ENCODE measurements around the gene PTDSS2.
"Not testable (repeated sequence)": the region's sequence is repeated elsewhere in the genome, so short reads cannot be mapped to it uniquely, and the experiment has no call there.

The PTDSS2 gene

DNA sequence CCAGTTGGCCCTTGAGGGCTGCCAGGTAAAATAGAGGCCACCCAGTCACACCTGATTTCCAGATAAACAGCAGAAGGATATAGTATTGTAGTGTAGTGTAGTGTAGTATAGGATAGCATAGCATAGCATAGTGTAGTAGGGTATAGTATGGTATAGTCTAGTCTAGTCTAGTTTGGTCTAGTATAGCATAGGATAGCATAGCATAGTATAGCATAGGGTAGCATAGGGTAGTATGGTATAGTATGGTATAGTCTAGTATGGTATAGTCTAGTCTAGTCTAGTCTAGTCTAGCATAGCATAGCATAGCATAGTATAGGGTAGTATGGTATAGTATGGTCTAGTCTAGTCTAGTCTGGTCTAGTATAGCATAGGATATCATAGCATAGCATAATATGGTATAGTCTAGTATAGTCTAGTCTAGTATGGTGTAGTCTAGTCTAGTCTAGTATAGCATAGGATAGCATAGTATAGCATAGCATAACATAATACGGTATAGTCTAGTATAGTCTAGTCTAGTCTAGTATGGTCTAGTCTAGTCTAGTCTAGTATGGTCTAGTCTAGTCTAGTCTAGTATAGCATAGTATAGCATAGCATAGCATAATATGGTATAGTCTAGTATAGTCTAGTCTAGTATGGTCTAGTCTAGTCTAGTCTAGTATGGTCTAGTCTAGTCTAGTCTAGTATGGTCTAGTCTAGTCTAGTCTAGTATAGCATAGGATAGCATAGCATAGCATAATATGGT lies 14.9 kb upstream of the PTDSS2 start:
- H3K36me3 Mint-ChIP-seq (ENCODE audit: low read depth); H3K9me3 Mint-ChIP-seq; H3K27me3 Mint-ChIP-seq; H3K27ac Mint-ChIP-seq; H3K4me3 Mint-ChIP-seq: not testable (repeated sequence)
- peaks cover 16% of the 10 kb centered on the region for H3K4me1 Mint-ChIP-seq (ENCODE audit: low read depth)

DNA sequence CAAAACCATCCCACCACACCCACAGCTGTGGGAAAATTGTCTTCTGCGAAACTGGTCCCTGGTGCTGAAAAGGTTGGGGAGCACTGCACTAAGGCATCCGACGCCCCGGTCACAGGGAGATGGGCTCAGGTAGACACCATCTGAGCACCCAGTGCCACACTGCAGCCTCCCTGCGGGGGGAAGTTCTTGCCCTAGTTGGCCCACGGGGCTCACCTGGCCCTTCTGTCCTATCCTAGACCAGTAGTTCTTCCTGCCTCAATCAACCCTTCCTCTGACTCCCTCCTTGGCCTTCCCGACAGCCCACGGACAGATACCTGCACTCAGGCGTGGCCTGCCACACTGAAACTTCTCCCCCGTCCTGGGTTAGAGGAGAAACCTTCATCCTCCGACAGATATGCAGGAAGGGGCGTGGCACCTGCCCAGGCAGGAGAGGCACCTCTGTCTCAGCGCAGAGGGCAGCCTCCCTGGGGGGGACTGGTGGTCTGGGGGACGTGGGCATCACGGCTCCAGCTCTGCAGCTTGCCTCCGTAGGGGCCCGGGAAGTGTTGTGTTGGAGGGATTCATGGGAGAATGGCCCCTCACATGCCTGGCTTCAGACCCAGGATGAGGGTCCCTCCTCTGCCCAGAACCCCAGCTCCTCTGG lies 12.7 kb upstream of the PTDSS2 start:
- Mint-ChIP-seq H3K27me3 (no peaks in the 10 kb centered on the region), H3K4me1 (ENCODE audit: low read depth) (peaks cover 25% of the 10 kb centered on the region), H3K9me3 (no peaks in the 10 kb centered on the region), H3K27ac (no peak overlapping the region), H3K4me3 (no peak overlapping the region), H3K36me3 (ENCODE audit: low read depth) (no peaks in the 10 kb centered on the region)

DNA sequence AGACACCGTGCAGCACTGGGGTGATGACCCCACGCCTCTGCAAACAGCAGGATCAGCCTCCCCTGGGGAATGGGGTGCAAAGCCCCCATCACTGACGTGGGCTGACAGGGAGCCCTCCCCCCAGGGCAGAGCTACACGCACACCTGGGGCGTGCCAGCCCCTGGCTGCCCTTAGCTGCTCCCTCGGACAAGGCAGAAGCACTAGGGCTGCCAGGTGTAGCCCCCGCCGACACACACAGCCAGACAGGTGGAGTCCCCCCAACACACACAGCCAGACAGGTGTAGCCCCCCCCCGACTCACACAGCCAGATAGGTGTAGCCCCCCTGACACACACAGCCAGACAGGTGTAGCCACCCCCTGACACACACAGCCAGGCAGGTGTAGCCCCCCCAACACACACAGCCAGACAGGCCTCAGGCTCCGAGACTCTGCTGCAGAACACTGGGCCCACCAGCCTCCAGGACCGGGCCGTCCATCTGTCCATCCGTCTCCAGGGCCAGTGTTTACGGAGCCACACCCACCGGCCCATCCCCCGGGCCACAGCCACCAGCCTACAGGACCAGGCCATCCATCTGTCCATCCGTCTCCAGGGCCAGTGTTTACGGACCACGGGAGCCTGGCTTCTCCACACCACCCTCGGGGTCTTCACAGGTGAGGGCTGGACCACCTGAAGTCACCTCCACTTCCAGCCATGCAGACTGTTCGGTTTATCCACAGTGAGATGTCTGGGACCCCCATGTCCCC lies 11.8 kb upstream of the PTDSS2 start:
- Mint-ChIP-seq H3K4me1 (ENCODE audit: low read depth) (peaks cover 25% of the 10 kb centered on the region), H3K9me3 (no peaks in the 10 kb centered on the region), H3K27me3 (no peaks in the 10 kb centered on the region), H3K4me3 (no peak overlapping the region), H3K27ac (no peak overlapping the region), H3K36me3 (ENCODE audit: low read depth) (no peaks in the 10 kb centered on the region)

DNA sequence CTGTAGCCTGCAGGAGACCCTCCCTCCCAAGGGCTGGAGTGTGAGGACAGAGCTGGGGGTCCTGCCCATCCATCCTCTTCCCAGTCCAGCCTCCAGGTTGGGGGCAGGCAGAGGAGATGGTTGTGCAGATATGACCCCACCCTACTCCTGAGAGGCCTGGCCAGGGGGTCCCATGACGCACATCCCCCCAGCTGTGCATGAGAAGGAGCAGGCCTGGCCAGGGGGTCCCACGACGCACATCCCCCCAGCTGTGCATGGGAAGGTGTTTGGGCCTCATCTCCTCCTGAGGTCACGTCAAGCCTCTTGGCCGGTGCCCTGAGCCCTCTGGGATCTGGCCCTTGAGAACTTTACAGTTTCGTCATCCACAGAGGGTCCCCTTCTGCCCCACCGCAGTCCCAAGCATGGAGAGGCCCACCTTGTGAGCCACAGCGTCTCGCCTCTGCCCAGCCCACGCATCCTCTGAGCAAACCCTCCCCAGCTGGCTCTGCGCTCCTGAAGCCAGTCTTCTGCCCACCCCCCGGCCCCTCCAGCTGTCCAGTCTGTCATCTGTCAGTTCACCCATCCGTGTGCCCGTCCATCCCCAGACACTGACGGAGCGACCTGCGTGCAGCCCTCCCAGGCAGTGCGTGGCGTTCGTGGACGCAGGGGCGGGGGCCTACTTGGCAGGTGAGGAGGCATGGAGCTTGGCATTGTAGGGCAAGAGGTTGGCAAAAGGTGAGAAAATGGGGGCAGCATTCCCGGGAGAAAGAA lies 10.6 kb upstream of the PTDSS2 start:
- H3K4me3 Mint-ChIP-seq, result no peak overlapping the region
- H3K27ac Mint-ChIP-seq, result no peak overlapping the region
- peaks cover 25% of the 10 kb centered on the region for H3K4me1 Mint-ChIP-seq (ENCODE audit: low read depth)
- no peaks in the 10 kb centered on the region for H3K27me3 Mint-ChIP-seq
- no peaks in the 10 kb centered on the region for H3K9me3 Mint-ChIP-seq
- H3K36me3 Mint-ChIP-seq (ENCODE audit: low read depth), result no peaks in the 10 kb centered on the region

DNA sequence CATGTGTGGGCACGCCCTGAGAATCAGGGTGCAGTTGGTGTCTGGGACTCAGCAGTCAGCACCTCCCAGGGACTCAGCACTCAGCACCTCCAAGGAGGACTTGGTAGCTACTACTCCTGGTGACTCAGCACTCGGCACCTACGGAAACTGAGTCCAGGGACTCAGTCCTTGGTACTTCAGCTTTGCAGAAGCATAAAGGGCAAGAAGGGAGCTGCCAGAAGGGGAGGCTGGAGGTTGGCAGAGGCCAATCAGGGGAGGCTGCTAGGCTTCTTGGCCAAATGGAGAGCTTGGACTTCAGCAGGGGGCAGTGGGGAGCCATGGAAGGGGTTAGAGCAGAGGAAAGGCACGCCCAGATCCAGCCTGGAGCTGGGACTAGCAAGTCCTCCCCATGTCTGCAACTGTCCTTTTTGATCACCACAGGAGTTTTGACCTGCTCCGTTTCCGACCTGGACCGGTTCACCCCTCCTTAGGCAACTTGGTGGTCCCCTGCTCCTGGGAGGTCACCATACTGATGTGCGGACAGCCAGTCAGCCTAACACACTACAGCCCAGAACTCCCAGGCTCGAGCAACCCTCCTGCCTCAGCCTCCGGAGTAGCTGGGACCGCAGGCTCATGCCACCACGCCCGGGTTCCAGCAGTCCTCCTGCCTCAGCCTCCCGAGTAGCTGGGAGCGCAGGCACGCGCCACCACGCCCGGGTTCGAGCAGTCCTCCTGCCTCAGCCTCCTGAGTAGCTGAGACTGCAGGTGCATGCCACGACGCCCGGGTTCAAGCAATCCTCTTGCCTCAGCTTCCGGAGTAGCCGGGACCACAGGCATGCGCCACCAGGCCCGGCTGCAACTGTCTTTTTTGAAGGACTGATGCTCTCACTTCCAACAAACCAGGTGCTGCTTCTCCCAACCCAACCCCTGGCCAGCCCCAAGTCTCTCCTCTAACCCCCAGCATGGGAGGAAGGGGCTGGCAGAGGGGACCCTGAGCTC lies 9.7 kb upstream of the PTDSS2 start:
- Mint-ChIP-seq H3K36me3 (ENCODE audit: low read depth) (no peaks in the 10 kb centered on the region), H3K9me3 (no peaks in the 10 kb centered on the region), H3K4me1 (ENCODE audit: low read depth) (peaks cover 25% of the 10 kb centered on the region), H3K27me3 (no peaks in the 10 kb centered on the region), H3K4me3 (peak overlapping the region; percentile 70), H3K27ac (no peak overlapping the region)

DNA sequence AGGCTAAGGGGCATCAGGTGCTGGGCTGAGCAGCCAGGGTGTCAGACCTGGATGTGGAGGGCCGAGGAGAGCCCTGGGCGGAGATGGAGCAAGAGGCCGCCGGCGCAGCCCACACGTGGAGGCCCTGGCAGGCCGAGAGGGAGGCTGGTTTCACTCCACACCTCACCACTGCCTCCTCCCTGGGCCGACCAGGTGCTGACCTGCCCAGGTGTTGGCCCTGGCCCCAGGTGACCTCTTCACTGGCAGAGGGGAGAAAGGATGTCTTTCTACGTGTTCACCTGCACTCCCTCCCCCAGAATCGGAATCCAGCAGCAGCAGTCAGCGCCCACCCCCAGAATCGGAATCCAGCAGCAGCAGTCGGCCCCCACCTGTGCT lies 9.0 kb upstream of the PTDSS2 start:
- peaks cover 25% of the 10 kb centered on the region for H3K4me1 Mint-ChIP-seq (ENCODE audit: low read depth)
- peak overlapping the region; percentile 70 for H3K4me3 Mint-ChIP-seq
- no peaks in the 10 kb centered on the region for H3K27me3 Mint-ChIP-seq
- H3K9me3 Mint-ChIP-seq, result no peaks in the 10 kb centered on the region
- H3K27ac Mint-ChIP-seq, result no peak overlapping the region
- H3K36me3 Mint-ChIP-seq (ENCODE audit: low read depth), result no peaks in the 10 kb centered on the region

DNA sequence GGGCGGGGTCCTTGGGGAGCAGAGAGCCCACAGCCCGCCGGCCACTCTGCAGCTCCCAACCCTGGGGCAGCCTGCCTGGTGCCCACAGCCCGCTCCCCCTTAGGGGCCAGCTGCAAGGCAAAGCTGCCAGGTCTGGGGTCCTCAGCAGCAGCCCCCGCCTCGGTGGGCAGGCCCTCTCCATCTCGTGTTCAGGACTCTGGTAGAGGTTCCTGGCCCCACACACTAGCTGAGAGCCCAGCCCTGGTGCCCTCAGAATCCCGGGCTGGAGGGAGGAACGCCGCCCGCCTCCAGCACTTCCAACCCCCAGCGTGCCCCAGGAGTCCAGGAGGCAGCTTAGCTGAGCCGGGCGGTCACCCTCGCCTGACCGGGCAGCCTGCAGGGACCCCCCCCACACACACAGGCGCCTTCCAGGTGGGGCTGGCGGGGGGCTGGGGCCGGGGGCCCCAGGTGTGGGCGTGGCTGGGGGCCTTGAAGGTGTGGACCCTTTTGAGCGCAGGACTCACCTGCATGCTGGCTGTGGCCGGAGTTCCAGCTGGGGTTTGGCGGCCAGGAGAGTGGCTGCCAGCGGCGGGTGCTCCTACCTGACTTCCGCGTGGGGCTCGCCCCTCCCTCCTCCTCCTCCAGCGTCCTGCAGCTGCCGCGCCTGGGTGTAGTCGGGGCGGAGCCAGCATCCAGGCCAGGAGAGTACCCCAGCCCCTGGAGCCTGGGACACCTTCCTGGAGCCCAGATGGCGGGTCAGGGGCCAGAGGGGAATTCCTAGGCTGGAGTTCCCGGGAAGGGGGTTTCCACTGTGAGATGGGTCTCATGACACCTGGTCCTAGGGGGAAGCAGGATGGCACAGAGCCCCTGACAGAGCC lies 8.4 kb upstream of the PTDSS2 start, which contains the start of gene ANO9:
TSS of gene ANO9 (minus strand) at position 594 of the 857 bp plus-strand sequence. CDS start at position 509, 85 bp downstream.
- Mint-ChIP-seq H3K4me1 (ENCODE audit: low read depth) (peaks cover 25% of the 10 kb centered on the region), H3K36me3 (ENCODE audit: low read depth) (no peaks in the 10 kb centered on the region), H3K4me3 (peak within 1 kb of the TSS; percentile 70), H3K27ac (no peak within 1 kb of the TSS), H3K27me3 (no peaks in the 10 kb centered on the region), H3K9me3 (no peaks in the 10 kb centered on the region)

DNA sequence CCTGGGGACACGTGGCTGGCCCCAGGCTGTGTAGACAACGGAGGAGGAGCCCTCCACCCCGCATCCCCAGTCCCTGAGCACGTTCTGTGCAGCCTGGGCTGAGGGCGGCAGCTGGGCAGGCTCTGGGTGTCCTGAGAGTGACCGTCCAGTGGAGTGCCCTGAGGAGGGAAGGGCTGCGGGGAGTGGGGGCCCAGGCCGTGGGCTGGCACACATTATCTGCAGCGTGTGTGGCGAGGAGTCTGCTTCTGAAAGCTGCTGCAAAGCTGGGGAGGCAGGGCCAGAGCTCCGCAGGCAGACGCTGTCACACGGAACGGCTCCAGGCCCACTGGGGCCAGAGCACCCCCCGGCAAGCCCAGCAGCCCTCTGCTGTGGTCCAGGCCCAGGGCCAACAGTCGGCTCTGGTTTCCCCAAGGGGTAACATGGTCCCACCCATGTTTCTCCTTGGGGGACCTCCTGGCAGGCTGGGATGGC lies 7.4 kb upstream of the PTDSS2 start:
- H3K9me3 Mint-ChIP-seq, result no peaks in the 10 kb centered on the region
- H3K36me3 Mint-ChIP-seq (ENCODE audit: low read depth), result no peaks in the 10 kb centered on the region
- no peaks in the 10 kb centered on the region for H3K27me3 Mint-ChIP-seq
- no peak overlapping the region for H3K4me3 Mint-ChIP-seq
- H3K27ac Mint-ChIP-seq, result no peak overlapping the region
- H3K4me1 Mint-ChIP-seq (ENCODE audit: low read depth), result peaks cover 20% of the 10 kb centered on the region

DNA sequence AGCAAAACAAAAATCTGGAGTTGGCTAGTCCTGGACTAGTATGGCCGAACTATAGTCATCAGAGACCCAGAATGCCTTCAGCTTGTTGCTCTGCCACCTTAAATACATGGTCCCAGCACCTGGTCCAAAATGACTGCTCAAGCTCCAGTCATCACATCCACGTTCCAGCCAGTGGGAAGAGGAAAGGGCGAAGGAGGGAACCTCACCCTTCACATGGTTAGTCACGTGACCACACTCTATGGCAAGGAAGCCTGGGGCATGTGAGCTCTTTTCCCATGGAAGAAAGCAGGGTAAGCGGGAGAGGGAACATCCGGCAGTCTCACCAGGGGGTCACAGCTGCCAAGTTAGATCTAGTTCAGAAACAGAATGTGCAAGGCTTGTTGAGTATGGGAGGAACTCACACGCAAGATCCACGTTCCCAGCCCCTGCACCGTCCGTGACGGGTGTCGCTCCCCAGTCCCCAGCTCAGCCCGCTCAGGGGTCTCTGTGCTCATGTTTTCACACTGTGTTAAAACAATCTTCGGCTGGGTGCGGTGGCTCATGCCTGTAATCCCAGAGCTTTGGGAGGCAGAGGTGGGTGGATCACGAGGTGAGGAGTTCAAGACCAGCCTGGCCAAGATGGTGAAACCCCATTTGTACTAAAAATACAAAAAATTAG lies 6.4 kb upstream of the PTDSS2 start:
- no peaks in the 10 kb centered on the region for H3K36me3 Mint-ChIP-seq (ENCODE audit: low read depth)
- H3K27me3 Mint-ChIP-seq, result no peaks in the 10 kb centered on the region
- peaks cover 22% of the 10 kb centered on the region for H3K4me1 Mint-ChIP-seq (ENCODE audit: low read depth)
- no peaks in the 10 kb centered on the region for H3K9me3 Mint-ChIP-seq
- H3K4me3 Mint-ChIP-seq, result no peak overlapping the region
- H3K27ac Mint-ChIP-seq, result no peak overlapping the region

DNA sequence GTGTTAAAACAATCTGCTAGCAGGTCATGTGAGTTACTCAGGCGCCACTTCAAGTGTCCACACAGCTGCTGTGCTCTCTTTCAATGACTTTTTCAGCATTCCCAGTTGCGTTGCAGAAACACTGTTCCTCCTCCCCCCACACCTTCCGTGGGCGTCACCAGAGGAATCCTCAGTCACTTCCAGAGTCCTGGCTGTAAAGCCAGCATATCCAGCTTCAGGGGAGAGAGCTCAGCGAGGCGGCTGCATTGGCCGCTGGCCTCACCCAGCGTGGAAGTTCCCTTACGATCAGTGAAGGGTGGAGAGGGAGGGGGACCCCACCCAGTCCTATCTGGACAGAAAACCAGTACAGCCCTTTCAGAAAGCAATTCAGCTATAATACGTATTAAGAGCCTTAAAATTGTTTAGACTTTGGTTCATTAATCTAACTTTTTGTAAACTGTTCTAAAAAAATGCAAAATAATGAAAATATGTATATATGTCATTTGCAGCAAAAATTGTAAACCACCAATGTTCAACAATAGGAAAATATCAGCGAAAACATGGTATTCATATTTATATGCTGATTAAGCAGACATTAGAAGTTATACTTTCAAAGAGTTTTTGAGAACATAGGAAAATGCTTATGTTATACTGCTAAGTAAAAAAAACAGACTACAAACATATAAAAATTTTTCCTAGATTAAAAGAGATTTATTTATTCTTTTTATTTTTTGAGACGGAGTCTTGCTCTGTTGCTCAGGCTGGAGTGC lies 5.5 kb upstream of the PTDSS2 start:
- Mint-ChIP-seq H3K36me3 (ENCODE audit: low read depth) (no peaks in the 10 kb centered on the region), H3K4me3 (no peak overlapping the region), H3K27me3 (no peaks in the 10 kb centered on the region), H3K4me1 (ENCODE audit: low read depth) (peaks cover 27% of the 10 kb centered on the region), H3K27ac (no peak overlapping the region), H3K9me3 (no peaks in the 10 kb centered on the region)

DNA sequence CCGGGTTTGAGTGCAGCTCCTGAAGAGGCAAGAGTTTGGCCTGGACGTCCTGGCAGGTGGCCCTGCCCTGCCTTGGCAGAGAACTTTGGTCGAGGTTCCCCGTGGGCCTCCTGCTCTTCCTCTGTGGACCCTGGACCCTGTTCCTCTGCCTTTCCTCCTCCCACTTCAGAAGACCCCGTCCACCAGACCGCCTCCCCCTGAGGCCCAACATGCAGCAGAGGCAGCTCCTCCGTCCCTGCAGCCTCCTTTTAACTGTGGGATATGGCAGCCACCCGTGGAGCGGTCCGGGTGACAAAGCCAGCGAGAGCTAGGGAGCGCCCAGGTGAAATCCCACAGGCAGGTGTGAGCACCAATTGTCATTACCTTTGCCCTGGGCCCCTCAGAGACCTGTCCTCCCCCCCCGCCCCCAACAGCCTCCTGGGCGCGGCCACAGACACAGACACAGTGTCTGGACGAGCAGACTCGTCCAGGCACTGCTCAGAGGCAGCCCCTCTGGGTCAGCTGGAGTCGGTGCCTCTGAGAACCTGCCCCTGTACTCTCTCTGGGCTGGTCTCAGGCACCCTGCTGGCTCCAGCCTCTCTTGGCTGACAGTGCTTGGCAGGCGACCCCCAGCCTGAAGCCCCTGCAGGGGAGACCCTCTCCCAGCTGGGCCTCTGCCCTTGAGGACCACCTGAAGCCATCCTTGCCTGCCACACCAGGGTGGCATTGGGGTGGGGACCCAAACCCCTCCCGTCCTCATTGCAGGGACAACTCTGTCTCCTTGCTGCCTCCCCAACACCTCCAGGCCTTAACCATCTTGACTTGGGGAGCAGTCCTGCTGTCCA lies 4.1 kb upstream of the PTDSS2 start:
- peaks cover under 1% of the 10 kb centered on the region for H3K36me3 Mint-ChIP-seq (ENCODE audit: low read depth)
- H3K4me1 Mint-ChIP-seq (ENCODE audit: low read depth), result peaks cover 22% of the 10 kb centered on the region
- no peaks in the 10 kb centered on the region for H3K27me3 Mint-ChIP-seq
- peak overlapping the region; percentile 65 for H3K27ac Mint-ChIP-seq
- H3K4me3 Mint-ChIP-seq, result no peak overlapping the region
- no peaks in the 10 kb centered on the region for H3K9me3 Mint-ChIP-seq

DNA sequence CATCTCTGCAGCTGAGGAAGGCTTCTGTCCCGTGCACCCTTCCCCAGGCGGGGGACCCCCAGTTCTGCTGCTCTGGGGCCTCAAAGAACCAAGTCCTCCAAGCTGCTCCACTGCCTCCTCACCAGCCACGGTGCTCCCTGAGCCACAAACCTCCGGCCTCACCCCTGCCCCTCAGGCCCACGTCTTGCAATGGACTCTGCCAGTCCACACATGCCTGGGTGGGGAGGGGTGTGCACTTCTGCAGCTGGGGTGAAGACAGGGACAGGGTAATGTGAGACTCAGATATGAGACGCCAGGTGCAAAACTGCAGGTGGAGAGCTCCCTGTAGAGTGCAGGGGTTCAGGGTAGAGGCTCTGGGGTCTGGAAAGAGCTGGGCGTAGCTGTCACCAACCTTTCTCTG lies 3.2 kb upstream of the PTDSS2 start:
- no peaks in the 10 kb centered on the region for H3K9me3 Mint-ChIP-seq
- H3K36me3 Mint-ChIP-seq (ENCODE audit: low read depth), result peaks cover 6% of the 10 kb centered on the region

More for the DNA sequence above, 3.2 kb upstream of the PTDSS2 start:
- no peaks in the 10 kb centered on the region for H3K27me3 Mint-ChIP-seq
- H3K4me3 Mint-ChIP-seq, result no peak overlapping the region
- peaks cover 27% of the 10 kb centered on the region for H3K4me1 Mint-ChIP-seq (ENCODE audit: low read depth)
- no peak overlapping the region for H3K27ac Mint-ChIP-seq

All from stimulated activated naive CD8-positive, alpha-beta T cell treated with anti-CD3 and anti-CD28 coated beads, Interleukin-15, Interleukin-2, amounts not matched to agents 100 ng/mL and 50 ng/mL, for 24 hours (primary cell).